D721Med (cell line): Measurements from ENCODE around the gene ZNF592.

Source experiments
- DNase-seq: peaks from one replicate; pipeline ENCODE4 v3.0.0; 2011; ENCODE audit warnings: low spot score; ENCODE audit not compliant: insufficient read length
- FAIRE-seq: peaks from 2 replicates; lab custom pipeline; 2011; peaks lifted over from hg19 to GRCh38; lab: Jason Lieb, UNC
- CTCF ChIP-seq: IDR thresholded peaks from 2 replicates; pipeline ENCODE4 v1.5.1; 2012; ENCODE audit warnings: mild to moderate bottlenecking, control low read depth; ENCODE audit not compliant: insufficient read depth; ENCODE audit errors: missing control alignments

The ZNF592 gene

GRCh38 chr15:84821501-84822021, 73.2 kb downstream of the ZNF592 start:
- FAIRE-seq: no peak
- TF ChIP-seq CTCF: peak; percentile 10
- no peak for DNase-seq

- TF ChIP-seq CTCF: no peak
- no peak for DNase-seq
- no peak for FAIRE-seq
Observed at GRCh38 chr15:84822653-84823281, 74.4 kb downstream of the ZNF592 start.

GRCh38 chr15:84823282-84823878, 75.0 kb downstream of the ZNF592 start:
- no peak for DNase-seq
- FAIRE-seq: no peak
- TF ChIP-seq CTCF: no peak

- FAIRE-seq (no peak), DNase-seq (no peak)
- no peak for TF ChIP-seq CTCF
Observed at GRCh38 chr15:84824260-84825007, 76.0 kb downstream of the ZNF592 start.

GRCh38 chr15:84826369-84826823, 78.0 kb downstream of the ZNF592 start:
- TF ChIP-seq CTCF: peak; percentile 41
- no peak for DNase-seq
- FAIRE-seq: no peak

- FAIRE-seq (no peak), DNase-seq (no peak)
- no peak for TF ChIP-seq CTCF
Observed at GRCh38 chr15:84827246-84827645, 78.9 kb downstream of the ZNF592 start.
